HepG2 (cell line): ENCODE results near the gene NCDN. TPM values are rescaled to one million over a fixed set of nuclear protein-coding genes. Genes with fewer than 3 reads are reported as not detected.

Experiments used
- DMAP1 ChIP-seq: IDR thresholded peaks from 2 replicates; pipeline ENCODE4 v1.6.1; 2016
- ERF ChIP-seq: IDR thresholded peaks from 2 replicates; pipeline ENCODE4 v1.6.1; 2018; ENCODE audit warnings: missing biosample characterization, missing genetic modification reagents
- GATA4 ChIP-seq: sonication (generic); IDR thresholded peaks from 2 replicates; pipeline ENCODE4 v1.6.1; 2016; ENCODE audit warnings: antibody characterized with exemption, low read depth, borderline replicate concordance
- HNRNPUL1 ChIP-seq: fragments of 200-400 bp; formaldehyde crosslinking; IDR thresholded peaks from 2 replicates; pipeline ENCODE4 v1.6.1; 2017; ENCODE audit warnings: low read depth, mild to moderate bottlenecking, low read length, moderate library complexity
- ISX ChIP-seq: sonication (generic); formaldehyde crosslinking; conservative IDR thresholded peaks from 2 replicates; pipeline ENCODE4 v1.5.0; 2020; ENCODE audit warnings: missing genetic modification reagents
- SAP130 ChIP-seq: IDR thresholded peaks from 2 replicates; pipeline ENCODE4 v1.6.1; 2016; ENCODE audit warnings: low read depth
- TEAD2 ChIP-seq: sonication (generic); formaldehyde crosslinking; IDR thresholded peaks from 2 replicates; pipeline ENCODE4 v1.9.0; 2021; ENCODE audit warnings: missing genetic modification reagents
- TOPORS ChIP-seq: sonication (generic); formaldehyde crosslinking; IDR thresholded peaks from 2 replicates; pipeline ENCODE4 v1.8.0; 2023; ENCODE audit warnings: mild to moderate bottlenecking, missing genetic modification reagents
- ZKSCAN8 ChIP-seq: IDR thresholded peaks from 2 replicates; pipeline ENCODE4 v1.6.1; 2016; ENCODE audit warnings: borderline replicate concordance, missing genetic modification reagents, missing compliant biosample characterization
- ZNF142 ChIP-seq: sonication (generic); formaldehyde crosslinking; IDR thresholded peaks from 2 replicates; pipeline ENCODE4 v1.4.0; 2020; ENCODE audit warnings: missing genetic modification reagents
- ZNF430 ChIP-seq: sonication (generic); formaldehyde crosslinking; IDR thresholded peaks from 2 replicates; pipeline ENCODE4 v1.9.0; 2021; ENCODE audit warnings: mild to moderate bottlenecking, missing genetic modification reagents
- ZNF431 ChIP-seq: sonication (generic); formaldehyde crosslinking; IDR thresholded peaks from 2 replicates; pipeline ENCODE4 v1.9.0; 2022; ENCODE audit warnings: missing genetic modification reagents, low read depth, mild to moderate bottlenecking, borderline replicate concordance
- ZNF577 ChIP-seq: sonication (generic); formaldehyde crosslinking; IDR thresholded peaks from 2 replicates; pipeline ENCODE4 v1.4.0; 2020; ENCODE audit warnings: mild to moderate bottlenecking, low read depth, missing genetic modification reagents, borderline replicate concordance
- ZSCAN9 ChIP-seq: IDR thresholded peaks from 2 replicates; pipeline ENCODE4 v1.6.1; 2016; ENCODE audit warnings: borderline replicate concordance
- polyA plus RNA-seq, 8 experiments: library from polyadenylated mRNA; depleted of rRNA in 3 of 8; stranded (reverse) in 7 of 8; unstranded in 1 of 8; fragments of >200 nt; fragmentation: Illumina TruSeq in 4 of 8; extraction: Trizol in 4 of 8; gene quantifications; 2 replicates each; pipeline versions ENCODE4 v1.2.1 to v1.2.3, GENCODE V29; 2011 to 2016; ENCODE audit warnings: low read depth in 4 of 8, missing spikeins in 1 of 8, mixed read lengths in 1 of 8; ENCODE audit not compliant: insufficient read depth in 1 of 8
- total RNA-seq, 5 experiments: library from RNA; depleted of rRNA; stranded (reverse); fragments of >200 nt; fragmentation: Illumina TruSeq; extraction: Trizol; gene quantifications; 2 replicates each; pipeline ENCODE4 v1.2.3, GENCODE V29; 2016; ENCODE audit warnings: low read depth in 1 of 5
- TF ChIP-seq, protein P1 (sequence below): IDR thresholded peaks from 2 replicates; pipeline ENCODE4 v1.6.1; 2012; ENCODE audit warnings: inconsistent platforms
- TF ChIP-seq, protein P2 (sequence below): sonication (generic); formaldehyde crosslinking; IDR thresholded peaks from 2 replicates; pipeline ENCODE4 v1.4.0; 2020; ENCODE audit warnings: missing genetic modification reagents
- TF ChIP-seq, protein P3 (sequence below): sonication (generic); formaldehyde crosslinking; IDR thresholded peaks from 2 replicates; pipeline ENCODE4 v1.8.1; 2023; ENCODE audit warnings: missing genetic modification reagents, mild to moderate bottlenecking, borderline replicate concordance
- TF ChIP-seq, protein P4 (sequence below), 2 experiments: IDR thresholded peaks; 2 replicates each; pipeline ENCODE4 v1.6.1; 2011 to 2012; ENCODE audit warnings: low read length in 2 of 2, borderline replicate concordance in 1 of 2, low read depth in 1 of 2, mild to moderate bottlenecking in 1 of 2, moderate library complexity in 1 of 2

Gene NCDN
- total and polyA plus RNA-seq, 2 of the 13 experiments (the other 11 are each of a cell fraction or from before 2014, with no cell fraction given) = 6.6 to 9.3 TPM

DNA sequence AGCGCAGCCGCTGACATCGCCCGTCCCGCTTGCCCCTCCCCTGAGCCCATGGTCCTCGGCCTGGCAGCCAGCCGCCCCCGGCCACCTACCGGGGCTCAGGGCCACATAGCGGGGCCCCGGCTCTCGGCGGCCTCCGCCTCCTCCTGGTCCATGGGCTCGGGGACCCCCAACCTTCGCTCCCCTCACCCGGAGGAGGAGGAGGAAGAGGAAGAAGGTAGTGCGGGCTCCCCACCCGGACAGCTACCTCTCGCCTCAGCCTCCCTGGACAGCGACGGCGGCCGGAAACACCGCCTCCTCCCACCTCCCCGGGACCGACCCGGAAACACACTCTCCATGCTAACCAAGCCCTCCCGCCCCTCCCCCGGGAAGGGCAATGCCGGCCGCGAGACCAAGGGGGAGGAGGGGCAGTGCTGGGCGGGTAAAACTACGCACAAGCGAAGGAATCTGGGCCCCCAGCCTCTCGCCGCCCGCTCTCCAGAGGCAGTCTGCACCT lies 435 bp upstream of the NCDN start, which contains the start of gene KIAA0319L (continued):
- TF ChIP-seq ZKSCAN8 (CRISPR knock-in tag) (no peak), DMAP1 (CRISPR knock-in tag) (peak; percentile 80; the same call in 1 of the 2 replicates), ZSCAN9 (CRISPR knock-in tag) (no peak; the same call in 1 of the 2 replicates), ERF (CRISPR knock-in tag) (peak; percentile 60; the same call in 1 of the 2 replicates), TOPORS (CRISPR knock-in tag) (no peak; the same call in 1 of the 2 replicates), ZNF431 (CRISPR knock-in tag) (peak; percentile 81; the same call in 1 of the 2 replicates), ZNF142 (no peak), ZNF430 (CRISPR knock-in tag) (no peak), ISX (CRISPR knock-in tag) (no peak), GATA4 (peak; percentile 12; the same call in 1 of the 2 replicates), HNRNPUL1 (0 out of 2 replicates have a peak, but pooled peaks have one; percentile 5), ZNF577 (CRISPR knock-in tag) (no peak), TEAD2 (CRISPR knock-in tag) (no peak), SAP130 (CRISPR knock-in tag) (peak; percentile 73)
- TF ChIP-seq, protein P1, sequence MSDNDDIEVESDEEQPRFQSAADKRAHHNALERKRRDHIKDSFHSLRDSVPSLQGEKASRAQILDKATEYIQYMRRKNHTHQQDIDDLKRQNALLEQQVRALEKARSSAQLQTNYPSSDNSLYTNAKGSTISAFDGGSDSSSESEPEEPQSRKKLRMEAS = no peak
- TF ChIP-seq, protein P2, sequence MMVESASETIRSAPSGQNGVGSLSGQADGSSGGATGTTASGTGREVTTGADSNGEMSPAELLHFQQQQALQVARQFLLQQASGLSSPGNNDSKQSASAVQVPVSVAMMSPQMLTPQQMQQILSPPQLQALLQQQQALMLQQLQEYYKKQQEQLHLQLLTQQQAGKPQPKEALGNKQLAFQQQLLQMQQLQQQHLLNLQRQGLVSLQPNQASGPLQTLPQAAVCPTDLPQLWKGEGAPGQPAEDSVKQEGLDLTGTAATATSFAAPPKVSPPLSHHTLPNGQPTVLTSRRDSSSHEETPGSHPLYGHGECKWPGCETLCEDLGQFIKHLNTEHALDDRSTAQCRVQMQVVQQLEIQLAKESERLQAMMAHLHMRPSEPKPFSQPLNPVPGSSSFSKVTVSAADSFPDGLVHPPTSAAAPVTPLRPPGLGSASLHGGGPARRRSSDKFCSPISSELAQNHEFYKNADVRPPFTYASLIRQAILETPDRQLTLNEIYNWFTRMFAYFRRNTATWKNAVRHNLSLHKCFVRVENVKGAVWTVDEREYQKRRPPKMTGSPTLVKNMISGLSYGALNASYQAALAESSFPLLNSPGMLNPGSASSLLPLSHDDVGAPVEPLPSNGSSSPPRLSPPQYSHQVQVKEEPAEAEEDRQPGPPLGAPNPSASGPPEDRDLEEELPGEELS = no peak; the same call in 1 of the 2 replicates
- TF ChIP-seq, protein P3, sequence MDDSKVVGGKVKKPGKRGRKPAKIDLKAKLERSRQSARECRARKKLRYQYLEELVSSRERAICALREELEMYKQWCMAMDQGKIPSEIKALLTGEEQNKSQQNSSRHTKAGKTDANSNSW (CRISPR knock-in tag) = no peak
- TF ChIP-seq, protein P4, sequence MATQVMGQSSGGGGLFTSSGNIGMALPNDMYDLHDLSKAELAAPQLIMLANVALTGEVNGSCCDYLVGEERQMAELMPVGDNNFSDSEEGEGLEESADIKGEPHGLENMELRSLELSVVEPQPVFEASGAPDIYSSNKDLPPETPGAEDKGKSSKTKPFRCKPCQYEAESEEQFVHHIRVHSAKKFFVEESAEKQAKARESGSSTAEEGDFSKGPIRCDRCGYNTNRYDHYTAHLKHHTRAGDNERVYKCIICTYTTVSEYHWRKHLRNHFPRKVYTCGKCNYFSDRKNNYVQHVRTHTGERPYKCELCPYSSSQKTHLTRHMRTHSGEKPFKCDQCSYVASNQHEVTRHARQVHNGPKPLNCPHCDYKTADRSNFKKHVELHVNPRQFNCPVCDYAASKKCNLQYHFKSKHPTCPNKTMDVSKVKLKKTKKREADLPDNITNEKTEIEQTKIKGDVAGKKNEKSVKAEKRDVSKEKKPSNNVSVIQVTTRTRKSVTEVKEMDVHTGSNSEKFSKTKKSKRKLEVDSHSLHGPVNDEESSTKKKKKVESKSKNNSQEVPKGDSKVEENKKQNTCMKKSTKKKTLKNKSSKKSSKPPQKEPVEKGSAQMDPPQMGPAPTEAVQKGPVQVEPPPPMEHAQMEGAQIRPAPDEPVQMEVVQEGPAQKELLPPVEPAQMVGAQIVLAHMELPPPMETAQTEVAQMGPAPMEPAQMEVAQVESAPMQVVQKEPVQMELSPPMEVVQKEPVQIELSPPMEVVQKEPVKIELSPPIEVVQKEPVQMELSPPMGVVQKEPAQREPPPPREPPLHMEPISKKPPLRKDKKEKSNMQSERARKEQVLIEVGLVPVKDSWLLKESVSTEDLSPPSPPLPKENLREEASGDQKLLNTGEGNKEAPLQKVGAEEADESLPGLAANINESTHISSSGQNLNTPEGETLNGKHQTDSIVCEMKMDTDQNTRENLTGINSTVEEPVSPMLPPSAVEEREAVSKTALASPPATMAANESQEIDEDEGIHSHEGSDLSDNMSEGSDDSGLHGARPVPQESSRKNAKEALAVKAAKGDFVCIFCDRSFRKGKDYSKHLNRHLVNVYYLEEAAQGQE (IDR thresholded peaks at IDR 0.05; ENCODE audit: borderline replicate concordance in 1 of 2, low read depth in 1 of 2, low read length in 2 of 2) = peak; percentile 25 to 71
